HEK293 (cell line): ENCODE results near the gene PHACTR3.

ENCODE experiments used
- CTCF ChIA-PET: fragments of 350-600 bp; formaldehyde crosslinking; extraction: SDS; loops from one replicate; lab custom pipeline; 2021; ENCODE audit warnings: antibody characterized with exemption; lab: Yijun Ruan, JAX
- POLR2A ChIA-PET: fragments of 300-600 bp; formaldehyde crosslinking; extraction: SDS; loops from one replicate; lab custom pipeline; 2020; ENCODE audit warnings: antibody characterized with exemption, inconsistent platforms; lab: Yijun Ruan, JAX
- H3K27ac ChIP-seq: fragments of 200-500 bp; sonication (Bioruptor generic); 2 replicates; pipeline ENCODE4 v1.5.1; 2014; ENCODE audit warnings: low read depth, low read length, control low read depth, inconsistent platforms; ENCODE audit errors: extremely low read depth
- H3K36me3 ChIP-seq, 2 experiments: fragments of 200-500 bp in 1 of 2; sonication (Bioruptor generic) in 1 of 2; 1 replicate in 1 of 2; 2 replicates in 1 of 2; pipeline ENCODE4 v1.5.1; 2014 to 2017; ENCODE audit warnings: inconsistent platforms in 2 of 2, low read length in 2 of 2; ENCODE audit not compliant: control insufficient read depth in 2 of 2, insufficient read depth in 1 of 2
- H3K4me1 ChIP-seq: fragments of 200-500 bp; sonication (Bioruptor generic); 2 replicates; pipeline ENCODE4 v1.5.1; 2014; ENCODE audit warnings: mild to moderate bottlenecking, low read length, inconsistent platforms; ENCODE audit not compliant: control insufficient read depth, insufficient read depth
- H3K4me3 ChIP-seq: 2 replicates; pipeline ENCODE4 v1.5.1; 2011; ENCODE audit warnings: low read depth, mild to moderate bottlenecking, control low read depth, low read length, moderate library complexity
- H3K9me3 ChIP-seq: fragments of 200-500 bp; sonication (Bioruptor generic); 2 replicates; pipeline ENCODE4 v1.5.1; 2014; ENCODE audit warnings: low read depth, low read length, inconsistent platforms; ENCODE audit not compliant: control insufficient read depth, insufficient read depth
- GLIS1 ChIP-seq: fragments of 450-650 bp; formaldehyde crosslinking; IDR thresholded peaks from 2 replicates; pipeline ENCODE4 v1.5.1; 2016; ENCODE audit warnings: missing biosample characterization, missing genetic modification characterization
- REST ChIP-seq: fragments of 450-650 bp; formaldehyde crosslinking; IDR thresholded peaks from 2 replicates; pipeline ENCODE4 v1.5.1; 2016; ENCODE audit warnings: missing biosample characterization, missing genetic modification characterization
- SALL2 ChIP-seq: fragments of 450-650 bp; formaldehyde crosslinking; IDR thresholded peaks from 2 replicates; pipeline ENCODE4 v1.5.0; 2017; ENCODE audit warnings: missing biosample characterization, mild to moderate bottlenecking, missing genetic modification characterization, borderline replicate concordance
- SP7 ChIP-seq: fragments of 450-650 bp; formaldehyde crosslinking; IDR thresholded peaks from 2 replicates; pipeline ENCODE4 v1.5.1; 2016; ENCODE audit warnings: missing biosample characterization, missing genetic modification characterization
- TRIM28 ChIP-seq: IDR thresholded peaks from 2 replicates; pipeline ENCODE4 v1.6.1; 2011; ENCODE audit warnings: low read length, control low read depth, borderline replicate concordance
- ZBTB11 ChIP-seq: fragments of 450-650 bp; formaldehyde crosslinking; conservative IDR thresholded peaks from 2 replicates; pipeline ENCODE4 v1.5.1; 2016; ENCODE audit warnings: low read depth, missing biosample characterization, missing genetic modification characterization
- ZEB2 ChIP-seq: fragments of 450-650 bp; formaldehyde crosslinking; IDR thresholded peaks from 2 replicates; pipeline ENCODE4 v1.5.1; 2016; ENCODE audit warnings: missing biosample characterization, missing genetic modification characterization
- ZFP41 ChIP-seq: fragments of 450-650 bp; formaldehyde crosslinking; IDR thresholded peaks from 2 replicates; pipeline ENCODE4 v1.5.1; 2016; ENCODE audit warnings: missing biosample characterization, missing genetic modification characterization, borderline replicate concordance
- ZNF221 ChIP-seq: fragments of 450-650 bp; formaldehyde crosslinking; IDR thresholded peaks from 2 replicates; pipeline ENCODE4 v1.5.1; 2017; ENCODE audit warnings: missing biosample characterization, missing genetic modification characterization, borderline replicate concordance
- ZNF239 ChIP-seq: fragments of 450-650 bp; formaldehyde crosslinking; IDR thresholded peaks from 2 replicates; pipeline ENCODE4 v1.5.1; 2016; ENCODE audit warnings: missing biosample characterization, missing genetic modification characterization
- ZNF292 ChIP-seq: fragments of 450-650 bp; formaldehyde crosslinking; IDR thresholded peaks from 2 replicates; pipeline ENCODE4 v1.5.1; 2016; ENCODE audit warnings: low read depth, missing biosample characterization, missing genetic modification characterization, borderline replicate concordance
- ZNF362 ChIP-seq: fragments of 450-650 bp; formaldehyde crosslinking; IDR thresholded peaks from 2 replicates; pipeline ENCODE4 v1.5.1; 2016; ENCODE audit warnings: missing biosample characterization, missing genetic modification characterization
- ZNF473 ChIP-seq: fragments of 450-650 bp; formaldehyde crosslinking; IDR thresholded peaks from 2 replicates; pipeline ENCODE4 v1.5.1; 2017; ENCODE audit warnings: missing biosample characterization, missing genetic modification characterization
- ZNF510 ChIP-seq: fragments of 450-650 bp; formaldehyde crosslinking; IDR thresholded peaks from 2 replicates; pipeline ENCODE4 v1.5.1; 2018; ENCODE audit warnings: mild to moderate bottlenecking, missing genetic modification characterization, missing biosample characterization; ENCODE audit not compliant: insufficient replicate concordance
- ZNF521 ChIP-seq: fragments of 450-650 bp; formaldehyde crosslinking; IDR thresholded peaks from 2 replicates; pipeline ENCODE4 v1.5.1; 2017; ENCODE audit warnings: missing biosample characterization, mild to moderate bottlenecking, missing genetic modification characterization
- ZNF560 ChIP-seq: fragments of 450-650 bp; formaldehyde crosslinking; IDR thresholded peaks from 2 replicates; pipeline ENCODE4 v1.5.1; 2017; ENCODE audit warnings: missing biosample characterization, missing genetic modification characterization, borderline replicate concordance
- ZNF791 ChIP-seq: fragments of 450-650 bp; formaldehyde crosslinking; IDR thresholded peaks from 2 replicates; pipeline ENCODE4 v1.5.1; 2016; ENCODE audit warnings: missing biosample characterization, missing genetic modification characterization
- ZSCAN30 ChIP-seq: fragments of 450-650 bp; IDR thresholded peaks from 2 replicates; pipeline ENCODE4 v1.5.1; 2018; ENCODE audit warnings: missing biosample characterization, mild to moderate bottlenecking, missing genetic modification characterization, moderate library complexity

Gene PHACTR3

GRCh38 chr20:59630526-59630925 lies 26.2 kb downstream of the PHACTR3 start (continued):
- TF ChIP-seq ZNF362 (tag by site-specific recombination) (no peak), REST (tag by site-specific recombination) (no peak), ZNF791 (tag by site-specific recombination) (no peak), ZEB2 (tag by site-specific recombination) (no peak), TRIM28 (no peak), SALL2 (tag by site-specific recombination) (no peak), ZNF560 (tag by site-specific recombination) (no peak), ZNF473 (tag by site-specific recombination) (no peak), ZSCAN30 (tag by site-specific recombination) (no peak), ZNF292 (no peak), ZFP41 (tag by site-specific recombination) (no peak)

- Histone ChIP-seq H3K27ac (no peak overlapping the region), H3K36me3 (no peaks in the 10 kb centered on the region), H3K9me3 (no peaks in the 10 kb centered on the region), H3K4me3 (no peak overlapping the region), H3K4me1 (no peaks in the 10 kb centered on the region)
- POLR2A ChIA-PET: no interaction called here
- no peak for TF ChIP-seq ZNF239 (tag by site-specific recombination)
- no peak for TF ChIP-seq ZBTB11
- TF ChIP-seq ZNF521 (tag by site-specific recombination): no peak
- CTCF ChIA-PET: no interaction called here
These were observed 27.6 kb downstream of the PHACTR3 start for GRCh38 chr20:59631751-59632540.

GRCh38 chr20:59632541-59633113 lies 28.3 kb downstream of the PHACTR3 start:
- ChIA-PET CTCF (no interaction called here), POLR2A (no interaction called here)
- H3K4me3 ChIP-seq: no peak overlapping the region
- H3K9me3 ChIP-seq: no peaks in the 10 kb centered on the region
- no peak for TF ChIP-seq GLIS1 (tag by site-specific recombination)
- no peak for TF ChIP-seq ZNF510
- no peak for TF ChIP-seq ZSCAN30 (tag by site-specific recombination)
- no peak for TF ChIP-seq REST (tag by site-specific recombination)
- TF ChIP-seq SP7 (tag by site-specific recombination): no peak
- no peak for TF ChIP-seq ZNF221 (tag by site-specific recombination)
- no peak overlapping the region for H3K27ac ChIP-seq
- H3K36me3 ChIP-seq: no peaks in the 10 kb centered on the region
- no peaks in the 10 kb centered on the region for H3K4me1 ChIP-seq
